Keratinocyte (primary cell): ENCODE measurements around the gene DNAH3. TPM values are rescaled to one million over a fixed set of nuclear protein-coding genes. Genes with fewer than 3 reads are reported as not detected.

Experiments
- DNase-seq: peaks from one replicate; pipeline ENCODE4 v3.0.0-alpha.2; 2011; ENCODE audit warnings: low read depth, missing footprints, low spot score
- FAIRE-seq: peaks from 2 replicates; lab custom pipeline; 2011; peaks lifted over from hg19 to GRCh38; lab: Jason Lieb, UNC
- H2AFZ ChIP-seq: 2 replicates; pipeline ENCODE4 v1.6.0; 2012; ENCODE audit warnings: low read length, control low read depth, inconsistent platforms; ENCODE audit not compliant: control insufficient read depth
- H3K27ac ChIP-seq: 2 replicates; pipeline ENCODE4 v1.5.1; 2011; ENCODE audit warnings: low read length; ENCODE audit not compliant: control insufficient read depth, insufficient read depth
- H3K27me3 ChIP-seq: 3 replicates; pipeline ENCODE4 v1.6.0; 2011; ENCODE audit warnings: low read length; ENCODE audit not compliant: control insufficient read depth, insufficient read depth; ENCODE audit errors: extremely low read depth
- H3K36me3 ChIP-seq, 2 experiments: 2 replicates in 1 of 2; 3 replicates in 1 of 2; pipeline ENCODE4 v1.5.1; 2011; ENCODE audit warnings: low read length in 2 of 2, mild to moderate bottlenecking in 1 of 2; ENCODE audit not compliant: control insufficient read depth in 2 of 2, insufficient read depth in 2 of 2; ENCODE audit errors: extremely low read depth in 1 of 2
- H3K4me1 ChIP-seq: 3 replicates; pipeline ENCODE4 v1.5.1; 2011; ENCODE audit warnings: low read length; ENCODE audit not compliant: control insufficient read depth, insufficient read depth; ENCODE audit errors: extremely low read depth
- H3K4me2 ChIP-seq: 3 replicates; pipeline ENCODE4 v1.6.0; 2011; ENCODE audit warnings: low read depth, low read length; ENCODE audit not compliant: control insufficient read depth, insufficient read depth; ENCODE audit errors: extremely low read depth
- H3K4me3 ChIP-seq, 3 experiments: fragments of 200-600 bp in 1 of 3; sonication (generic) in 1 of 3; 2 replicates in 2 of 3; 3 replicates in 1 of 3; pipeline ENCODE4 v1.5.1; 2011 to 2016; ENCODE audit warnings: low read length in 3 of 3, mild to moderate bottlenecking in 3 of 3, control low read depth in 2 of 3, inconsistent platforms in 1 of 3, low read depth in 1 of 3, mixed read lengths in 1 of 3, mixed run types in 1 of 3, moderate library complexity in 1 of 3; ENCODE audit not compliant: control insufficient read depth in 2 of 3, insufficient read depth in 2 of 3; ENCODE audit errors: extremely low read depth in 1 of 3
- H3K79me2 ChIP-seq: 2 replicates; pipeline ENCODE4 v1.6.0; 2012; ENCODE audit warnings: low read length; ENCODE audit not compliant: control insufficient read depth, insufficient read depth
- H3K9ac ChIP-seq: 3 replicates; pipeline ENCODE4 v1.6.0; 2011; ENCODE audit warnings: low read length; ENCODE audit not compliant: control insufficient read depth, insufficient read depth; ENCODE audit errors: extremely low read depth
- H3K9me1 ChIP-seq: 3 replicates; pipeline ENCODE4 v1.6.0; 2011; ENCODE audit warnings: low read length; ENCODE audit not compliant: control insufficient read depth, insufficient read depth; ENCODE audit errors: extremely low read depth
- H3K9me3 ChIP-seq: 2 replicates; pipeline ENCODE4 v1.5.1; 2012; ENCODE audit warnings: low read depth, low read length; ENCODE audit not compliant: control insufficient read depth
- H4K20me1 ChIP-seq: 3 replicates; pipeline ENCODE4 v1.6.0; 2011; ENCODE audit warnings: low read length; ENCODE audit not compliant: control insufficient read depth, insufficient read depth; ENCODE audit errors: extremely low read depth
- CTCF ChIP-seq, 3 experiments: IDR thresholded peaks in 1 of 3; conservative IDR thresholded peaks in 1 of 3; optimal IDR thresholded peaks in 1 of 3; 2 replicates in 2 of 3; 3 replicates in 1 of 3; pipeline versions ENCODE3 to v1.5.1; 2011; ENCODE audit warnings: low read length in 3 of 3, mild to moderate bottlenecking in 3 of 3, moderate library complexity in 2 of 3, control low read depth in 1 of 3, inconsistent platforms in 1 of 3; ENCODE audit not compliant: insufficient read depth in 2 of 3; ENCODE audit errors: extremely low read depth in 1 of 3
- EZH2 ChIP-seq: IDR thresholded peaks from one replicate; pipeline ENCODE4 v1.6.1; 2012; ENCODE audit warnings: inconsistent platforms, mild to moderate bottlenecking, low read length, moderate library complexity
- dilution Hi-C: fragments of 300-500 bp; cut with MboI; formaldehyde crosslinking; loops from one replicate; pipeline ENCODE4 v1.7.0; 2020; ENCODE audit warnings: low sequenced_read_pairs; ENCODE audit not compliant: extremely low pct_ligation_motif_present
- polyA plus RNA-seq, 5 experiments: library from polyadenylated mRNA; depleted of rRNA in 3 of 5; stranded (reverse) in 3 of 5; stranded (forward) in 1 of 5; unstranded in 1 of 5; fragments of >200 nt; gene quantifications; 1 replicate in 1 of 5; 2 replicates in 3 of 5; 3 replicates in 1 of 5; pipeline versions ENCODE4 v1.2.1 to v1.2.3, GENCODE V29; 2011 to 2012; ENCODE audit warnings: missing spikeins in 2 of 5, low read depth in 1 of 5, low replicate concordance in 1 of 5

DNAH3 gene
- polyA plus RNA-seq, 1 donor (not counting 4 experiments of a cell fraction or from before 2014, with no cell fraction given): 1.2 TPM

- no peaks in the 10 kb centered on the region for H3K27me3 ChIP-seq
- dilution Hi-C loops: no loop called here
- no peak overlapping the region for H2AFZ ChIP-seq
- peaks cover 14% of the 10 kb centered on the region for H3K4me1 ChIP-seq
- FAIRE-seq (no peak), DNase-seq (no peak)
- H3K4me3 ChIP-seq: no peak overlapping the region
- no peaks in the 10 kb centered on the region for H4K20me1 ChIP-seq
- no peak overlapping the region for H3K27ac ChIP-seq
- H3K9me3 ChIP-seq: no peaks in the 10 kb centered on the region
- no peak overlapping the region for H3K4me2 ChIP-seq
- H3K36me3 ChIP-seq: no peaks in the 10 kb centered on the region
- no peak for TF ChIP-seq EZH2
- no peak for TF ChIP-seq CTCF (optimal IDR thresholded peaks at IDR 0.05 in 1 of 3, IDR thresholded peaks at IDR 0.05 in 1 of 3, conservative IDR thresholded peaks at IDR 0.05 in 1 of 3; ENCODE audit: extremely low read depth in 1 of 3, insufficient read depth in 2 of 3, low read length in 3 of 3)
- no peaks in the 10 kb centered on the region for H3K9me1 ChIP-seq
- no peak overlapping the region for H3K9ac ChIP-seq
- H3K79me2 ChIP-seq: no peaks in the 10 kb centered on the region
Measured at GRCh38 chr16:20939611-20940010, 211.0 kb downstream of the DNAH3 start.

- no peak overlapping the region for H3K27ac ChIP-seq
- H3K4me1 ChIP-seq: peaks cover 14% of the 10 kb centered on the region
- no peaks in the 10 kb centered on the region for H3K27me3 ChIP-seq
- no peaks in the 10 kb centered on the region for H3K9me3 ChIP-seq
- FAIRE-seq: no peak
- dilution Hi-C loops: no loop called here
- H3K36me3 ChIP-seq: no peaks in the 10 kb centered on the region
- no peaks in the 10 kb centered on the region for H3K79me2 ChIP-seq
- no peak overlapping the region for H2AFZ ChIP-seq
- no peaks in the 10 kb centered on the region for H4K20me1 ChIP-seq
- TF ChIP-seq EZH2: no peak
- no peak for TF ChIP-seq CTCF (optimal IDR thresholded peaks at IDR 0.05 in 1 of 3, IDR thresholded peaks at IDR 0.05 in 1 of 3, conservative IDR thresholded peaks at IDR 0.05 in 1 of 3; ENCODE audit: extremely low read depth in 1 of 3, insufficient read depth in 2 of 3, low read length in 3 of 3)
- H3K4me3 ChIP-seq: no peak overlapping the region
- no peak overlapping the region for H3K9ac ChIP-seq
- no peaks in the 10 kb centered on the region for H3K9me1 ChIP-seq
- no peak for DNase-seq
- H3K4me2 ChIP-seq: no peak overlapping the region
Measured at GRCh38 chr16:20938426-20938825, 212.2 kb downstream of the DNAH3 start.
